NCI-H446 treated with DMSO at 0.1 percent for 48 hours (cell line): ENCODE measurements around the gene UTP25.
"Not testable (repeated sequence)": the region's sequence is repeated elsewhere in the genome, so short reads cannot be mapped to it uniquely, and the experiment has no call there.

Source experiments
- DNase-seq: peaks from one replicate; lab custom pipeline; 2025; lab: John Stamatoyannopoulos, UW

The UTP25 gene, protein sequence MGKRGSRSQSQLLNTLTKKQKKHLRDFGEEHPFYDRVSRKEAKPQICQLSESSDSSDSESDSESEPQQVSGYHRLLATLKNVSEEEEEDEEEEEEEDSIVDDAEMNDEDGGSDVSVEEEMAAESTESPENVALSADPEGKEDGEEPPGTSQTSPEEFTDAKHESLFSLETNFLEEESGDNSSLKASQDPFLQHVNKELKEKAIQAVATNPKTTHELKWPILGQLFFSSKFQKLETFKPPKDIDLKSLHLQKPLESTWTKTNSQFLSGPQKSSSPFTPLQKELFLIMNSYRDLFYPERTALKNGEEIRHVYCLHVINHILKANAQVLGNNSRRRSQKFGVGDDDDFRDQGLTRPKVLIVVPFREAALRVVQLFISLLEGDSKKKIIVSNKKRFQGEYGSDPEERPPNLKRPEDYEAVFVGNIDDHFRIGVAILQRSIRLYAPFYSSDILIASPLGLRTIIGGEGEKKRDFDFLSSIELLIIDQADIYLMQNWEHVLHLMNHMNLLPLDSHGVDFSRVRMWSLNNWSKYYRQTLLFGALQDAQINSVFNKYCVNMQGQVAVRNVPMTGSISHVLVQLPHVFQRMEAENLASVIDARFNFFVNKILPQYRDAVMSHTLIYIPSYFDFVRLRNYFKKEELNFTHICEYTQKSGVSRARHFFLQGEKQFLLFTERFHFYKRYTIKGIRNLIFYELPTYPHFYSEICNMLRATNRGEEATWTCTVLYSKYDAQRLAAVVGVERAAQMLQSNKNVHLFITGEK

DNA sequence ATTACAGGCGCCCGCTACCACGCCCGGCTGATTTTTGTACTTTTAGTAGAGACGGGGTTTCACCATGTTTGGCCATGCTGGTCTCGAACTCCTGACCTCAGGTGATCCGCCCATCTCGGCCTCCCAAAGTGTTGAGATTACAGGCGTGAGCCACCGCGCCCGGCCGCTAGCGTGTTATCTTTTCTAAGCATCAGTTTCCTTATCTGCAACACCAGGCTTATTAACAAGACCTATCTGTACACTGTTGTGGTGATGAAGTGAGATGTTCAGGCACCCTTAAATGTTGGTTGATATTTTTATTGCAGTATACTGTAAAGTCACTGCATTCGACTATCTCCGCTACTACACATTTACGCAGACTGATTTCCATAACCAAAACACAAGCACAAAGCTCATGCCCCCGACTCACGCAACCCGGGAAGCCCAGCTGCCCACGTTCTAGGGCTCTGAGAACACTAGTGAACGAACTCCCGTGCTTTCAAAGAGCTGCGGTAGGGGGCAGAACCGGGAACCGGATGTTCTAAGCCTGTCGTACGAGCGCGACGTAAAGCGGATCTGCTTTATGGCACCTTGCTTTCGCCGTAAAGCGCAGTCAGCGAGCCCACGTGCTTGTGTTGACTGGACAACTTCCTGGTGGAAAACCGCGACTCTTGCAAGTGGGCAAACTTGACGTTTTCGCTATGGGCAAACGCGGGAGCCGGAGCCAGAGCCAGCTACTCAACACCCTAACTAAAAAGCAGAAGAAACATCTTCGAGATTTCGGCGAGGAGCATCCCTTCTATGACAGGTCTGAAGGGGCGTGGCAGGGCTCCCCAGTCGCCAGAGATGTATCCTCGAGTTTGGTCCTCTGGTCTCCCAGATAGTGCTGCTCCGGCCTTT lies at the start of gene UTP25:
Gene UTP25 (plus strand): TSS at position 589 of the 879 bp plus-strand sequence. CDS start 92 bp downstream, at position 681.
- peak; percentile 95 for DNase-seq

DNA sequence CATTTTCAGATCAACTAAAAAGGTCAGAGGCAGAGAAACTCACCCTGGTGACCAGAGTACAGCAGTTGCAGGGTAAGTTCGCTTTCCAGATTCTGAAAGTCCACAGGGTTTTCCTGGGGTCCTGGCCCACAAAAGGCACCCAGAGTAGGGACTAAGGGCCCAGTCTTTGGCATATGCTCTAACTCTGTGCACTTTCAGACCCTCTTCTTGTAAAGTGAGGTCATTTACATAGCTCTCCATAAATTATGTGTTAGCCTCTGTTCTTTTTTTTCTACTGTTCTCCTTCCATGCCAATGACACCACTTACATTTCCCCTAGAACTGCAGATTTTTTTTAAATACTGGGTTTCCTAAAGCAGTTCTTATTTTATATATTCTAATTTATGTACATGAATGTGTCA lies 49.7 kb upstream of the UTP25 start:
- no peak for DNase-seq

DNA sequence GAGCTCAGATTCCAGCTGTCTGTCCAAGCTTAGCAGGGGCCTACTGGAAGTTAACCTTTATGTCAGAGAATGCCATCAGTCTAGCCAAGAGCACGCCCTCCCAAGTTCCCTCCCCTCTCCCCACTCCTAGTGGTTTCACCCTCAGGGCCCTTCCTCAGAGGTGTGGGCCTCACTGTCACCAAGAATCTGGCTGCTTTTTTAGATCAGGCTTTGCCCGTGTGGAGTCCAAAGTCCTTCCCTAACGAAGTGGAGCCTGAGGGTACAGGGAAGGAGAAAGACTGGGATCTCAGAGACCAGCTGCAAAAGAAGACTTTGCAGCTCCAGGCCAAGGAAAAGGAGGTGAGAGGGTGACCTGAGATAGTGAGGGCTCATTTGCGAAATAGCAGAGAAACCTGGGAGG lies 47.5 kb upstream of the UTP25 start:
- DNase-seq, result no peak

DNA sequence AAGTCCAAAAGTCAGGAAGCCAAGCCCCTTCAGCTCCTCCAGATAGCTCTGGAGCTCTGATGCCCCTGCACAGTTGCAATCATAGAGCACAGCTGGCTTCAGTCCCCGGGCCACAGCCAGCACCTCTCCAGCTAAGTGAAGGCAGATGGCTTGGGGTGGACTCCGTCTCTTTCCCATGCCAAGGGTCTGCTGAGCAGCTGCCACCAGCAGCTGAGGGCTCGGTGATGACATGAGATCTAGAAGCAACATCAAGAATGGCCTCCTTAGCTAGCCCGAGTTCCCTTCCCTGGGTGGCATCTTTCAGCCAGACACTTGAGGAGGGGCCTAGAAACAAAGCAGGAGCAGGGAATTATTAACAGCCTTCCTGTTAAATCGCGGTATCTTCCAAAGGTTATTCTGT lies 44.4 kb upstream of the UTP25 start:
- DNase-seq, result no peak

DNA sequence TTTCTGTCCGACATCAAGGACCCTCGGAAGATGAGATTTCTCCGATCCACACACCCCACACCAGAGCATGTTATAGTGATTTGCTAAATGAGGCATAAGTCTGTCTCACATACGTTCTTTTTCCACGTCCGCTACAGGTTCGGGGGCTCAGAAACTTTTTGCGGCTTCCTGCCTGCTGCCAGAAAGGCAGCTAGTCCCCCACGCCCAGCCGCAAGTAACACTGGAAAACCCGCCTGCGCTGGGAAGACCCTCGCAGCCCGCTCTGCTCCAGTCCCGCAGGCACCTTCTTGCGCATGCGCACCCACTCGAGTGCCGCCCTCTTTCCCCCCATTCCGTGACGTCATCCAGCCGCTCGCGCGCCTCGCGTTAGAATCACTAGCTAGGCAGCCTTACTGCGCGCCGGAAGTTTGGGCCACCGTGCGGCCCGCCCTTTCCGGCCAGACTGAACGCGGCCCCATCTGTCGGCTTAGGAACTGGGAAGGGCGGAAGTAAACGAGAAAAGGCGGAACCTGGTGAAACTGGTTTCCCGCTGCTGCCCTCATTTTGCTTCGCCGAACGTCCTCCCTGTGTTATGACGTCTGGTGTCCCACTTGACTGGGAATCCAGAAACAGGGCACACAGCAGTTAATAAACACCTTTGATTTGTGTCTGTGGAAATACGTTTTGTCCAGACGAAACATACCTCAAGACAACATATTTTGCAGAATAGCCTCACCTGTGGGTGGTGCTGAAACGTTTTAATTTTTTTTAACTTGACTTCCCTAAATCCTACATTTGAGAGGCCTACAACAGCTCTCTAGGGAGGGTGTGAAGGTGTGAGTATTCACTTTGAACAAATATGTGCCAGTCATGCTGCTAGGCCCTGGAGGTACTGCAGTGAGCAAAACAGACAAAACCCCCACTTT lies 43.3 kb upstream of the UTP25 start, which contains the start of gene C1orf74:
Gene C1orf74 (minus strand): TSS at position 295 of the 905 bp plus-strand sequence. CDS start 925 bp downstream, outside the sequence.
- DNase-seq, result peak; percentile 99

DNA sequence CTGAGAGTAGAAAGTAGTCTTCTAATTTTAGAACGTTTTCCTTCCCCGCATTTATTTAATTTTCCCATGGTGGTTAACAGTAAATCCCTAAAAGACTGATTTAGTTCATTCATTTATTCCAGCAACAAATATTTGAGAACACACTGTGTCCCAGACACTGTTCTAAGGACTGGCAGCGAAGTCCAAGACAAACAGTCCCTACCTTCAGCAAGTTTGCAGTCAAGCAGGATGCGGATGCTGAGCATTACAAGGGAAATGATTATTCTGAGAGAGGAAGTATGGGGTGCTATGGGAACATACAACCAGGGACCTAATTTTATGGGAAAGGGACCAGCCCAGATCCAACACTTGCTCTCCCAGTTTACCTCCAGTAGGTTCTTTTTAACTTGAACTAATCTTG lies 42.2 kb upstream of the UTP25 start:
- DNase-seq, result no peak

DNA sequence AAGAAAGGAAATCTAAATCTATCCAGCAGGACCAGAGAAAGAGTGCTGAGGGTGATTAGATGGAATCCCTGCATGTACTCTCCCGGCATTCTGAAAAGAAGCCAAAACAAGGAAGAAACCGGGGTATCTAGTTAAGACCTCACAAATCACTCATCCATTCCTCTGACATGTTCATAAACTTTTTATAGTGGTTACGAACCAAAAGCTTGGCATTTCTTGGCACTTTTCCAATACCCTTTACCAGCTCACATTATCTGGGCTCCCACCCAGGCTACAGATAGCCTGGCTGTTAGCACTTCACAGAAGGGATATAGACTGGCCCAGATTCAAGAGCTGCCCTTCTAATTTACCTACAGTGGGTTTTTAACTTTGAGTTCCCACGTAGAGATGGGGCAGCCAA lies 41.6 kb upstream of the UTP25 start:
- no peak for DNase-seq

DNA sequence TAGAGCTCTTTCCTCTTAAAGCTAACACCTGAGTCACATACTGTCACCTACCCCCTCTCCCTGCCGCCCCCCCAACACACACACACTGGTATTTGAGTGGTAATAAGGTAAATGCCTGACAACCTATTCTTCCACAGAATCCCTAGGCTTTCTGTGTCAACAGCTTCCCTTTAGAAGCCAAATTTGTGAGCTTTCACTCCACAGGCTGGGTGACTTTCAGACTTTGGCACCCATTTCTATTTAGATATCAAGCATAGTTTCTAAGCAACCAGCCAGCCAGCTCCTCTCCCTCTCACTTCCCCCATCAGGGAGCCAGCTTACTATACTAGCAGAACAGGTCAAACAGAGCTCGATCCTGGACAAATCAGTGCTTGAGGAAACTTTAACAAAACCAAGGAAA lies 40.2 kb upstream of the UTP25 start:
- DNase-seq, result no peak

DNA sequence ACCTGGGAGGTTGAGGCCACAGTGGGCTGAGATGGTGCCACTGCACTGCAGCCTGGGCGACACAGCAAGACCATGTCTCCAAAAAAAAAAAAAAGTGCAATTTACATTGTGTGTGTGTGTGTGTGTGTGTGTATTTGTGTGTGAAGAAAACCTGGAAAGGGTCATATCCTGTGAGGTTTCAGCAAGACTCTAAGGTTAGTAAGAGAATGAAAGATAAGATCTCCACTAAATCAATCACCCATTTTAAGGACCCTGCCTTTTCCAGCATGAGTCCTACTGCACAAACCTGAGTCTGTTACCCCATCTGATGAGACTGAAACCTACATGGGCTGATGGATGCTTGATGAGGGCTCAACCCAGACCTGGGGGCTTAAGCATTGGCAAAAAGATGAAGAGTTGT lies 38.5 kb upstream of the UTP25 start:
- no peak for DNase-seq

DNA sequence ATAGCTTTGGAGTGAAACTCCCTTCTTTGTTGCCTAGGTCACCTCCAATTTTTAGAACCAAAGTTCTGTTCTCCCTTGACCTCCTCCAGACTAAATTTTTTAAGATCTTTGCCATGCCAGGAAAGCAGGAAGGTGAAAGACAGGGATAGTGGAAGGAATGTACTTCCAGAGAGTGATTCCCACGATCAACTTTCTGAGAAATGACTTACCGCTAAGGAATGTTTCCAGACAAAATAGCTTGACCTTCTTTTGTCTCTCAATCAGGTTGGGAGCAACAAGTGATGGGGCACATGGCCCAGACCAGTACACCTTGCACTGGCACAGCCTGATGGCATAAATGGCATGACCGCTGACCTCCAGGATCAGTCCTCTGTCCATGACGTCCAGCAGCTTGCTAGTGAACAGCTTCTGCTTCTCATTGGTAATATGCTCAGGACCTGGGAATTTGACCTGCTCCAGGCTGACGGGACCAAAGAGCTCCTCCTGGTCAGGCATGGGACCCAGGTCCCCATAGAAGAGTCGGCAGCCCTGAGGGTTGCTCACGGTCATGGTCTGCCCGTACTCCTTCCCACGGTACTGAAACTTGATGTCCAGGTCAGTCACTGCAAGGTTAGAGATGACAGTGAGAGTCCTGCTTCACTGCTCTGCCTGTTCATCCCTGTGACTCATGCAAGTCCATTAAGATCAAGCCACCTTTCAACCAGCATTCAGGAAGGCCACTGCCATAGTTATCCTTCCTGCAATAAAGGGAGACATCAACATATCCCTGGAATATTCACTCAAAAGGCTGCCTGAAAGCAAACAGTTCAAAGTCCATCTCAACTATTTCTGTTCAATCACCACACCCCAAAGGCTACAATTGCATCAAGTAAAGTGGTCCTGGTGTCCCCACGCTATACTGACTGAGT lies 37.2 kb upstream of the UTP25 start:
- DNase-seq, result no peak

DNA sequence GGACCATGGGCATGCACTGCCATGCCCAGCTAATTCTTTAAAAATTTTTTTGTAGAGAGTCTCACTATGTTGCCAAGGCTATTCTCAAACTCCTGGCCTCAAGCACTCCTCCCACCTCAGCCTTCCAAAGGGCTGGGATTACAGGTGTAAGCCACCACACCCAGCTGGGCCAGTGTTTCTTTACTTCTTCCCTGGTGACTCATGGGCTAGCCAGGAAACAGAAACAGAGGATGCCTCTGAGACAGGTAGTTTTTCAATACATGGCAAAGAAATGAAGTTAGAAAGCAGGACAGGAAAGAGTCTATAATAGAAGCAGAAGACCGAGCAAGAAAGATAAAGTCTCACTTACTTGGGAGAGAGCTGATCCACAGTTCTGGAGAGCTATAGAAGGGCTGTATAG lies 35.9 kb upstream of the UTP25 start:
- DNase-seq, result no peak

DNA sequence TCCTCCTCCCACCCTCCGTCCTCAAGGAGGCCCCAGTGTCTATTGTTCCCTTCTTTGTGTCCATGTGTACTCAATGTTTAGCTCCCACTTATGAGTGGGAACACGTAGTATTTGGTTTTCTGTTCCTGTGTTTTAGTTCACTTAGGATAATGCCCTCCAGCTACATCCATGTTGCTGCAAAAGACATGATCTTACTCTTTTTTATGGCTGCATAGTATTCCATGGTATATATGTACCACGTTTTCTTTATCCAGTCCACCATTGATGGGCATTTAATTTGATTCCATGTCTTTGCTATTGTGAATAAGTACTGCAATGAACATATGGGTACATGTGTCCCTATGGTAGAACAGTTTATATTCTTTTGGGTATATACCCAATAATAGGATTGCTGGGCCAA lies 34.1 kb upstream of the UTP25 start:
- not testable (repeated sequence) for DNase-seq

DNA sequence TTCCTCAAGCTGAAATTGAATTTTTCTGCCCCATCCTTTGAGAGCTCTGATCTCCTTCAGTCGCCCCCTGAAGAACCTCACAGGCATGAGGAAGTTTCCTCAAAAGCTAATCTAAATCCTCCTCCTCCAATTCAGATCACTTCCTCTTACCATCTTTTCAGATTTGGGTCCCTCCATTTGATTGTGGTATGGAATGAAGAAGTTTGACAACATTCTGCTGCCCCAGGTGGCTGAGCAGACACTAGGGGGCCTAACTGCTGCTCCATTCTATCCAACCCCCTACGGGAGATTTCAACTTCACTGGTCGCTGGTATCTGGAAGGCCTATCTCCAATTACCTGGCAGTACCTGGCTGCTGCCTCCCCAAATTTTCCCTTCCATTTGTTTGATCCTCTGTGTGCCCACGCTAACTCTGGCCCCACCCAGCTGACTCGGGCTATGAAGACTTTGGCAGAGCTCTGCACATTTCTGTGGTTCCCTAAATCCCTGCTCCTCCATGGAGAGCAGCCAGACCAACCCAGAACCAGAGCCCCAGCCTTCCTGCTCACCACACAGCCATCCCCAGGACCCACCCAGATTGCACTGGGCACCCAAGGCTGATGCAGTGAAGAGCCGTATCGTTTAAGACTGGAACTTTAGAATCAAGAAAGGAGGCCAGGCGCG lies 29.7 kb upstream of the UTP25 start:
- no peak for DNase-seq

DNA sequence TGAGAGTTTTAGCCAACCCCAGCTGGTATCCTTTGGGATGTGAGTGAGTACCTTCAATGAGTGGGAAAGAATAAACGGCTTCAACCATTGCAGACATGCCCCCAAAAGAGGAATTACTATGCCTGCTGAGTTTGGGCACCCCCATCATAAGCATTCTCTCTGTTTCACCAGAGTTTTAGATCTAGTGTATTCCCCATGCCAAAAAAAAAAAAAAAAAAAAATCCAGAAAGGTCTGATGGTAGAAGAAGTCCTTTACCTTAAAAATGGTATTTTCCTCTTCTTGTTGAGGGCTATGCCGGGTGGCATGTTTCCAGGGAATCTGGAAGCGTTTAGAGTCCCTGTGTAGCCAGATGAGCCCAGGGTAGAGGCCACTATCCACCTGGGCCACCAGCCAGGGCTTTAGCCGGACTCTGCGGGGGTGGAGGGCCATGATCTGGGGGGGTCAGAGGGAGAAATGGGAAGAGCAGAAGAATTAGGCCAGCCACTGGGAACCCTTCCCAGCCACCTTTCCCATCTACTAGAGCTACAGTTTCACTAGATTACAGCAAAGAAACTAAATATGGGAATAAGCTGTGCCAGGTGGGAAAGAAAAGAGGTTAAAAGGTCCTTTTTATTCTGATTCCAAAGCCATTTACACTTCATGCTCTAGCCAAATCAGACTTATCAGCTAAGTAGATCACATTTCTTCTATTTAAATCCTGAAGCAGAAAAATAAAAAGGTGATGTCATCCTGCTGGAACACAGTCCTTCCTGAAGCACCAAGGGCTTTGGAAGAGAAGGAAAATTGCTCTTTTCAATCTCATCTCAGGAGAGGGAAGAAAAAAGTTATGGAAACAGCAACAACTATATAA lies 26.6 kb upstream of the UTP25 start:
- DNase-seq, result no peak

DNA sequence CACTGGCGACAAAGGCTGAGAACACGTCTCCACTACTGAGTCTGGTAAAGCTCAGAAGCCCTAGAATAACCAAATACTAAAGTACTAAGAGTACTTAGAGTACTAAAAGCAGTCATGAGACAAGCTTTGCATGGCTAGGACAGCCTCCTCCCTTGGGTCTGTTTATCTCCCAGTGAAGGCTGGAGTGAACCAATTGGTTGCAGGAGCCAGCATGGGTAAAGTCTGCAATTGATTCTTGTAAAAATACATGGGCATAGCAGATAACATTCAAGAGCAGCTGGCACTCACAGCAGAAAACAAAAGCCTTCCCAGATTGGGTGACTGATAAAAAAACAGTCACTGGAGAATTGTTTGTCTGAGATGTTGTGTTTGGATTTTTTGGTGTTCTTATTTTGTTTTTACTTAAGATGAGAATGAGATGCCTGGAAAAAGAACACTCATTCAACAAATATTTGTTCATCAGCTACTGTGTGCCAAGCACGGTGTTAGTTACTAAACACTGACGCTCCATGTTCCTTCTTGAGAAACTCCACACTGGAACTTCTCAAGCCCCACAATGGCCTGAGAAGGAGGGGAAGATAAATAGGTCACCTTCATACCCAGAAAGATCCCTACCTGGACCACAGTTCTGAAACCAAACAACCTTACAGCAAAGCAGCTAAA lies 25.5 kb upstream of the UTP25 start:
- DNase-seq, result no peak

DNA sequence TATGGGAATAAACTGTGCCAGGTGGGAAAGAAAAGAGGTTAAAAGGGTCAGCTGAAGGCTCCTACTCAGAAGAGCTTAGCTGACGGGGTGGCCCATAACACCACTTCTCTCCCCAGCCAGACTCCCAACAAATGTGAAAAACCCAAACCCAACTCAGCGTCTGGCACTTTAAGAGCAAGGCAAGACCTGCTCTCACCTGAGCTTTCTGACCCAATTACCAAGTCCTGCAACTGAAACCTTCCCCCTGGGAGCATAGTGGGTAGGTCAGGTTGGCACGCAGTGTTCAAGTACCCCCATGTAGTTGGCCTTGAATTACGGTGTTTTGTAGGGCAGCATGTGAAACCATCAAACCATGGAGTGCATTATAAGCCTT lies 25.0 kb upstream of the UTP25 start:
- DNase-seq, result no peak

DNA sequence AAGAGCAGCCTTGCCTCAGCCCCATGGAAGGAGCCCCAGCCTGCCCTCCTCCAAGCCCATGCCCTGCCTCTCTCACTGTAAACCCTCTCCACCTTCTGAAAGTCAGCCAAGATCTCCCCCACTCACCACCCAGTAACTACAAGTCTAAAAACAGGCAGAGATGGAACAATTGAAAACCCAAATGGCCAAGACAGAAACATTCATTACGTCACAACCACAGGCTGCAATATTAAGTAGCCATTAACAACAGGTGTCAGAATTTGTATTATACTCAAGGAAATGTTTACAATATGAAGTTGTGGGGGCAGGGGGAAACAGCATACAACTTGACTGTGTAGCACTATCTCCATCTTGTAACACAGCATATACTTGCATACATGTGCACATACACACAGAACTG lies 24.2 kb upstream of the UTP25 start:
- no peak for DNase-seq

DNA sequence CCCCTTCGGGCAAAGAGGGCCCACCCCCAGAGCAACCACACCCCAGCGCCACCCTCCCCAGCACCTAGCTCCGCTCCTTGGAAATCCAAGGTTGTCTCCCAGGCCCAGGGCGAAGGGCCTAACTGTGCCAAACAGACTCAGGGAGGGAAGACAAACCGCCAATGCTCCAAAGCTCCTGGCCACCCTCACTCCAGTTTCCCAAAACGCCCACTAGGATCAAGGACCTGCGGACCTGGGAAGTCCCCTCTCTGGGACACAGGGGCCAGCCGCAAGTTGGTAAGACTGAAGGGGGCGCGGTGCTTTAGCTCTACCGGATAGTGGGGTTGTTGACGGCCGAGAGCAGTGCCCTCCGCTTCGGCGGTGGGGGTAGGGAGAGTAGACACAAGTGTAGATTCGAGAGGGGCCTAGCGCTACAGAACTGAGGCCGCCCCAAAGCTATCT lies 22.4 kb upstream of the UTP25 start:
- DNase-seq, result no peak
